Measurements from ENCODE around the gene ATPAF2.

ATPAF2 gene

DNA sequence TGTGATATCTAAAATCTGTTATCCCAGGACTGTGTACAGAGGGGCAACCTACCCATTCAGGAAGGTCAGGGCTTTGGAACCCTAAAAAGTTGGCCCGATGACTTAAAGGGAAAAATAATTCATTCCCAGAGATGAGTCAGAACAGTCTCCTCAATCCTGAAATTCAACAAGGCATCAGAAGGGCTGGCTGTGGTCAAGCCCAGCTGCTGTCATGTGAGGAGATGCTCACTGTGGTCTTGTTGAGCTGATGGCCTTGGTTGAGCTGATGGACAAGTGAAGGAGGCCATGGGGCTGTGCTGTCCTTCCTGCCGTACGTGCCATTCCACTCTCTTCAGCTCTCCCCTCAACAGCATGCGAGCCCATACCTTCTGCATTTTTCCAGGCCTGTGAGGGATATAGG is 27.9 kb upstream of the ATPAF2 start:
- Histone ChIP-seq H3K27ac (ENCODE audit: low read depth, low read length) (no peak overlapping the region), H3K9ac (ENCODE audit: low read length) (no peak overlapping the region), H3K4me3 (ENCODE audit: insufficient read depth, low read length, poor library complexity, severe bottlenecking) (no peak overlapping the region), H3K79me2 (ENCODE audit: insufficient read depth, low read length) (no peaks in the 10 kb centered on the region), H3K9me3 (ENCODE audit: insufficient read depth, low read length) (no peaks in the 10 kb centered on the region), H4K20me1 (ENCODE audit: low read depth, low read length) (no peaks in the 10 kb centered on the region), H3K36me3 (ENCODE audit: low read length) (no peaks in the 10 kb centered on the region), H3K9me2 (replicated peaks; ENCODE audit: insufficient read depth, low read length) (no peaks in the 10 kb centered on the region), H3K4me2 (ENCODE audit: low read depth, low read length, poor library complexity, severe bottlenecking) (no peak overlapping the region), H3F3A (ENCODE audit: insufficient read depth) (no peaks in the 10 kb centered on the region), H3K27me3 (ENCODE audit: low read length) (no peaks in the 10 kb centered on the region), H2AFZ (ENCODE audit: low read depth, low read length, severe bottlenecking) (no peak overlapping the region)
- TF ChIP-seq EZH2phosphoT487 (conservative IDR thresholded peaks at IDR 0.05; ENCODE audit: low read length) = no peak
- TF ChIP-seq, protein P1, sequence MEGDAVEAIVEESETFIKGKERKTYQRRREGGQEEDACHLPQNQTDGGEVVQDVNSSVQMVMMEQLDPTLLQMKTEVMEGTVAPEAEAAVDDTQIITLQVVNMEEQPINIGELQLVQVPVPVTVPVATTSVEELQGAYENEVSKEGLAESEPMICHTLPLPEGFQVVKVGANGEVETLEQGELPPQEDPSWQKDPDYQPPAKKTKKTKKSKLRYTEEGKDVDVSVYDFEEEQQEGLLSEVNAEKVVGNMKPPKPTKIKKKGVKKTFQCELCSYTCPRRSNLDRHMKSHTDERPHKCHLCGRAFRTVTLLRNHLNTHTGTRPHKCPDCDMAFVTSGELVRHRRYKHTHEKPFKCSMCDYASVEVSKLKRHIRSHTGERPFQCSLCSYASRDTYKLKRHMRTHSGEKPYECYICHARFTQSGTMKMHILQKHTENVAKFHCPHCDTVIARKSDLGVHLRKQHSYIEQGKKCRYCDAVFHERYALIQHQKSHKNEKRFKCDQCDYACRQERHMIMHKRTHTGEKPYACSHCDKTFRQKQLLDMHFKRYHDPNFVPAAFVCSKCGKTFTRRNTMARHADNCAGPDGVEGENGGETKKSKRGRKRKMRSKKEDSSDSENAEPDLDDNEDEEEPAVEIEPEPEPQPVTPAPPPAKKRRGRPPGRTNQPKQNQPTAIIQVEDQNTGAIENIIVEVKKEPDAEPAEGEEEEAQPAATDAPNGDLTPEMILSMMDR (IDR thresholded peaks at IDR 0.05; ENCODE audit: insufficient read depth, low read length, poor library complexity, severe bottlenecking) = no peak

DNA sequence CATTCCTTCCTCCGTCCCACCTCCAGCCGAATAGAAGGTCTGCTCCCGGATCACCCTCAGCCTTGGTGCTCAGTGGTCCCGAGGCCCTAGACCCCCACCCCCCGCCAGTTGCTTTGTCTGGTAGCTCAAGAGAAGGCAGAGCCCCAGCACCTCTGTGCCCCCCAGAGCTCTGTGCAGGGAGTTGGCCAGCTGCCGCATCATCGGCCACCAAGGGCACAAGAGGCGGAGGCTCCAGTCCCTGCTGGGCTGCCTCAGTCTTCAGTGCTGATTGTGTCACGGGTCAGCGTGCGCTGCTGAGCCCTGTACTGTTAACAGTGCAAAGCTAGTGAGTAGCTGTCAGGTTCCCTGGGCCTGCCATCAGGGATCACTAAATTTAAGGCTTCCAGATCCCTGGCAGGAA is 26.6 kb upstream of the ATPAF2 start:
- no peaks in the 10 kb centered on the region for H3F3A ChIP-seq (ENCODE audit: insufficient read depth)
- H3K9me3 ChIP-seq (ENCODE audit: insufficient read depth, low read length) = no peaks in the 10 kb centered on the region
- no peak overlapping the region for H3K9ac ChIP-seq (ENCODE audit: low read length)
- TF ChIP-seq EZH2phosphoT487 (conservative IDR thresholded peaks at IDR 0.05; ENCODE audit: low read length) = no peak
- TF ChIP-seq, protein P1 (IDR thresholded peaks at IDR 0.05; ENCODE audit: insufficient read depth, low read length, poor library complexity, severe bottlenecking) = no peak
- no peaks in the 10 kb centered on the region for H3K9me2 ChIP-seq (replicated peaks; ENCODE audit: insufficient read depth, low read length)
- H3K4me3 ChIP-seq (ENCODE audit: insufficient read depth, low read length, poor library complexity, severe bottlenecking) = no peak overlapping the region
- no peaks in the 10 kb centered on the region for H4K20me1 ChIP-seq (ENCODE audit: low read depth, low read length)
- H2AFZ ChIP-seq (ENCODE audit: low read depth, low read length, severe bottlenecking) = no peak overlapping the region
- H3K4me2 ChIP-seq (ENCODE audit: low read depth, low read length, poor library complexity, severe bottlenecking) = no peak overlapping the region
- H3K79me2 ChIP-seq (ENCODE audit: insufficient read depth, low read length) = no peaks in the 10 kb centered on the region
- H3K27ac ChIP-seq (ENCODE audit: low read depth, low read length) = no peak overlapping the region
- no peaks in the 10 kb centered on the region for H3K36me3 ChIP-seq (ENCODE audit: low read length)
- H3K27me3 ChIP-seq (ENCODE audit: low read length) = no peaks in the 10 kb centered on the region

DNA sequence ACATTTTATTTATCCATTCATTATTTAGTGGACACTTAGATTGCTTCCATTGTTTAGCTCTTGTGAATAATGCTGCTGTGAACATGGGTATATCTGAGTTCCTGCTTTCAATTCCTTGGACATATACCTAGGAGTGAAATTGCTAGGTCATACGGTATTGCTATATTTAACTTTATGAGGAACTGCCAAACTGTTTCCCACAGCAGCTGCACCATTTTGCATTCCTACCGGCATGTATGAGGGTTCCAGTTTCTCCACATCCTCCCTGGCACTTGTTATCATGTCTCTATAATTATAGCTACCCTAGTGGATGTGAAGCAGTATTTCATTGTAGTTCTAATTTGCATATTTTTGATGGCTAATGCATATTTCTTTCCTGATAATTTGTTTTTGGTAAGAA is 25.1 kb upstream of the ATPAF2 start:
- H3K79me2 ChIP-seq (ENCODE audit: insufficient read depth, low read length) = no peaks in the 10 kb centered on the region
- H3K4me3 ChIP-seq (ENCODE audit: insufficient read depth, low read length, poor library complexity, severe bottlenecking) = no peak overlapping the region
- no peaks in the 10 kb centered on the region for H3K27me3 ChIP-seq (ENCODE audit: low read length)
- H3K36me3 ChIP-seq (ENCODE audit: low read length) = no peaks in the 10 kb centered on the region
- TF ChIP-seq EZH2phosphoT487 (conservative IDR thresholded peaks at IDR 0.05; ENCODE audit: low read length) = no peak
- TF ChIP-seq, protein P1 (IDR thresholded peaks at IDR 0.05; ENCODE audit: insufficient read depth, low read length, poor library complexity, severe bottlenecking) = no peak
- H3K9ac ChIP-seq (ENCODE audit: low read length) = no peak overlapping the region
- H3K9me3 ChIP-seq (ENCODE audit: insufficient read depth, low read length) = no peaks in the 10 kb centered on the region
- no peaks in the 10 kb centered on the region for H3F3A ChIP-seq (ENCODE audit: insufficient read depth)
- no peak overlapping the region for H2AFZ ChIP-seq (ENCODE audit: low read depth, low read length, severe bottlenecking)
- H3K4me2 ChIP-seq (ENCODE audit: low read depth, low read length, poor library complexity, severe bottlenecking) = no peak overlapping the region
- H4K20me1 ChIP-seq (ENCODE audit: low read depth, low read length) = no peaks in the 10 kb centered on the region
- H3K9me2 ChIP-seq (replicated peaks; ENCODE audit: insufficient read depth, low read length) = no peaks in the 10 kb centered on the region
- no peak overlapping the region for H3K27ac ChIP-seq (ENCODE audit: low read depth, low read length)
